H1 (cell line): ENCODE measurements around the gene TPM1. TPM values are rescaled to one million over a fixed set of nuclear protein-coding genes. Genes with fewer than 3 reads are reported as not detected.

Source experiments
- CTCF ChIA-PET: fragments of 300-600 bp; sonication (Branson Sonifier 250); formaldehyde crosslinking; loops from one replicate; lab custom pipeline; 2021; ENCODE audit not compliant: partially characterized antibody; lab: Charles Lee
- POLR2A ChIA-PET: fragments of 300-600 bp; sonication (Branson Sonifier 250); formaldehyde crosslinking; loops from one replicate; lab custom pipeline; 2021; ENCODE audit warnings: inconsistent platforms; ENCODE audit not compliant: partially characterized antibody; lab: Charles Lee
- DNase-seq, 2 experiments: peaks; one replicate each; pipeline versions ENCODE4 v3.0.0 to v3.0.0-alpha.2; 2010 to 2022; ENCODE audit warnings: low spot score in 2 of 2, low read depth in 1 of 2, mixed read lengths in 1 of 2
- FAIRE-seq: peaks from 2 replicates; lab custom pipeline; 2011; peaks lifted over from hg19 to GRCh38; lab: Jason Lieb, UNC
- H2AFZ ChIP-seq: 2 replicates; pipeline ENCODE4 v1.8.1; 2012; ENCODE audit warnings: low read length, inconsistent platforms
- H2AK5ac ChIP-seq: 2 replicates; pipeline ENCODE4 v1.6.1; 2013; ENCODE audit warnings: low read depth, low read length
- H2BK120ac ChIP-seq: replicated peaks from 2 replicates; pipeline ENCODE3; 2013; ENCODE audit warnings: low read depth, low read length, inconsistent platforms
- H2BK12ac ChIP-seq: 2 replicates; pipeline ENCODE4 v1.6.1; 2013; ENCODE audit warnings: low read depth, low read length
- H2BK15ac ChIP-seq: 2 replicates; pipeline ENCODE4 v1.6.1; 2013; ENCODE audit warnings: low read length
- H2BK20ac ChIP-seq: 2 replicates; pipeline ENCODE4 v1.6.1; 2013; ENCODE audit warnings: low read length
- H2BK5ac ChIP-seq: 2 replicates; pipeline ENCODE4 v1.6.1; 2013; ENCODE audit warnings: low read depth, low read length
- H3K14ac ChIP-seq: 2 replicates; pipeline ENCODE4 v1.6.1; 2013; ENCODE audit warnings: inconsistent platforms; ENCODE audit not compliant: insufficient read length
- H3K18ac ChIP-seq: 2 replicates; pipeline ENCODE4 v1.6.1; 2013; ENCODE audit warnings: low read length; ENCODE audit errors: extremely low read depth
- H3K23ac ChIP-seq: 2 replicates; pipeline ENCODE4 v1.6.1; 2013; ENCODE audit warnings: inconsistent platforms; ENCODE audit not compliant: insufficient read length
- H3K23me2 ChIP-seq: 2 replicates; pipeline ENCODE4 v1.6.1; 2013; ENCODE audit warnings: low read depth, low read length
- H3K27ac ChIP-seq: 2 replicates; pipeline ENCODE4 v1.6.1; 2011; ENCODE audit warnings: low read depth, low read length, inconsistent platforms
- H3K27me3 ChIP-seq, 4 experiments: replicated peaks in 1 of 4; 1 replicate in 1 of 4; 2 replicates in 3 of 4; pipeline versions ENCODE4 v1.6.1 to v1.8.1; 2011 to 2013; ENCODE audit warnings: low read length in 3 of 4, mild to moderate bottlenecking in 3 of 4, inconsistent platforms in 2 of 4, mixed read lengths in 2 of 4, moderate library complexity in 1 of 4; ENCODE audit not compliant: control insufficient read depth in 3 of 4, insufficient read depth in 3 of 4; ENCODE audit errors: extremely low read depth in 1 of 4
- H3K36me3 ChIP-seq, 4 experiments: 2 replicates each; pipeline versions ENCODE4 v1.6.1 to v1.8.1; 2011 to 2013; ENCODE audit warnings: mild to moderate bottlenecking in 4 of 4, low read length in 3 of 4, moderate library complexity in 2 of 4, control low read depth in 1 of 4, inconsistent platforms in 1 of 4; ENCODE audit not compliant: insufficient read depth in 4 of 4, control insufficient read depth in 2 of 4
- H3K4ac ChIP-seq: replicated peaks from 2 replicates; pipeline ENCODE3; 2013; ENCODE audit warnings: low read length, low read depth, mixed read lengths, inconsistent platforms; ENCODE audit not compliant: insufficient read length
- H3K4me1 ChIP-seq, 4 experiments: replicated peaks in 1 of 4; 1 replicate in 1 of 4; 2 replicates in 3 of 4; pipeline versions ENCODE4 v1.6.1 to v1.8.1; 2011 to 2013; ENCODE audit warnings: low read length in 3 of 4, inconsistent platforms in 2 of 4, mixed read lengths in 1 of 4; ENCODE audit not compliant: insufficient read depth in 4 of 4, control insufficient read depth in 3 of 4
- H3K4me2 ChIP-seq, 2 experiments: 2 replicates each; pipeline versions ENCODE4 v1.6.1 to v1.8.1; 2011 to 2013; ENCODE audit warnings: low read depth in 2 of 2, low read length in 2 of 2, control low read depth in 1 of 2, inconsistent platforms in 1 of 2, mild to moderate bottlenecking in 1 of 2; ENCODE audit not compliant: insufficient read depth in 1 of 2
- H3K4me3 ChIP-seq, 4 experiments: fragments of 200-600, 300-600 bp in 1 of 4; sonication (generic), shearing (Covaris generic), sonication (Bioruptor Twin) in 1 of 4; 2 replicates each; pipeline versions ENCODE4 v1.5.1 to v1.8.1; 2011 to 2016; ENCODE audit warnings: low read length in 4 of 4, low read depth in 3 of 4, control low read depth in 2 of 4, inconsistent platforms in 2 of 4, mild to moderate bottlenecking in 2 of 4, mixed read lengths in 1 of 4, moderate library complexity in 1 of 4; ENCODE audit not compliant: insufficient read depth in 2 of 4; ENCODE audit errors: extremely low read depth in 1 of 4
- H3K56ac ChIP-seq: replicated peaks from 2 replicates; pipeline ENCODE3; 2013; ENCODE audit warnings: low read depth, mild to moderate bottlenecking, mixed read lengths, low read length, inconsistent platforms; ENCODE audit not compliant: insufficient read length
- H3K79me1 ChIP-seq: 2 replicates; pipeline ENCODE4 v1.6.1; 2013; ENCODE audit warnings: low read depth, low read length, control low read depth
- H3K79me2 ChIP-seq, 2 experiments: 2 replicates each; pipeline versions ENCODE4 v1.6.1 to v1.8.1; 2012 to 2013; ENCODE audit warnings: low read length in 2 of 2, mild to moderate bottlenecking in 2 of 2, inconsistent platforms in 1 of 2; ENCODE audit not compliant: insufficient read depth in 2 of 2, control insufficient read depth in 1 of 2
- H3K9ac ChIP-seq, 4 experiments: replicated peaks in 1 of 4; 1 replicate in 1 of 4; 2 replicates in 3 of 4; pipeline versions ENCODE4 v1.6.1 to v1.8.1; 2011 to 2013; ENCODE audit warnings: low read depth in 3 of 4, low read length in 3 of 4, control low read depth in 2 of 4, mild to moderate bottlenecking in 2 of 4, moderate library complexity in 2 of 4, inconsistent platforms in 1 of 4; ENCODE audit errors: extremely low read depth in 1 of 4
- H3K9me3 ChIP-seq, 2 experiments: 2 replicates each; pipeline versions ENCODE4 v1.6.1 to v1.8.1; 2012 to 2013; ENCODE audit warnings: mild to moderate bottlenecking in 2 of 2, moderate library complexity in 2 of 2, control low read depth in 1 of 2, inconsistent platforms in 1 of 2, low read depth in 1 of 2, low read length in 1 of 2, mixed read lengths in 1 of 2; ENCODE audit not compliant: insufficient read depth in 2 of 2
- H4K20me1 ChIP-seq, 2 experiments: replicated peaks in 1 of 2; 2 replicates each; pipeline versions ENCODE3 to v1.8.1; 2011 to 2013; ENCODE audit warnings: inconsistent platforms in 2 of 2, low read length in 2 of 2, mild to moderate bottlenecking in 1 of 2; ENCODE audit not compliant: insufficient read depth in 2 of 2, control insufficient read depth in 1 of 2
- H4K5ac ChIP-seq: 2 replicates; pipeline ENCODE4 v1.6.1; 2013; ENCODE audit warnings: low read length, low read depth, mixed read lengths, inconsistent platforms; ENCODE audit not compliant: insufficient read length
- H4K8ac ChIP-seq: 2 replicates; pipeline ENCODE4 v1.8.0; 2013; ENCODE audit warnings: mild to moderate bottlenecking, moderate library complexity, low read length, inconsistent platforms; ENCODE audit not compliant: insufficient read depth; ENCODE audit errors: extremely low read depth
- H4K91ac ChIP-seq: replicated peaks from 2 replicates; pipeline ENCODE3; 2013; ENCODE audit warnings: low read length, mixed read lengths, inconsistent platforms; ENCODE audit not compliant: insufficient read length
- ASH2L ChIP-seq: fragments of 200-600, 300-600 bp; sonication (generic); IDR thresholded peaks from one replicate; pipeline ENCODE4 v1.7.1; 2017; ENCODE audit warnings: low read length
- ATF2 ChIP-seq: IDR thresholded peaks from 2 replicates; pipeline ENCODE4 v1.6.1; 2012; ENCODE audit warnings: low read length, inconsistent platforms
- CBX5 ChIP-seq: fragments of 300-800, 300-1000 bp; sonication (generic); IDR thresholded peaks from 2 replicates; pipeline ENCODE4 v1.7.1; 2016; ENCODE audit warnings: antibody characterized with exemption, low read length, low read depth
- CHD1 ChIP-seq: IDR thresholded peaks from 2 replicates; pipeline ENCODE4 v1.6.1; 2012; ENCODE audit warnings: low read depth, low read length, improper control_type of control experiment
- EGR1 ChIP-seq: IDR thresholded peaks from 2 replicates; pipeline ENCODE4 v1.6.1; 2011; ENCODE audit warnings: low read depth, low read length, borderline replicate concordance
- HDAC2 ChIP-seq, 2 experiments: fragments of 300-600 bp in 1 of 2; sonication (generic) in 1 of 2; IDR thresholded peaks; 2 replicates each; pipeline ENCODE4 v1.6.1; 2011 to 2012; ENCODE audit warnings: low read depth in 2 of 2, low read length in 2 of 2, mild to moderate bottlenecking in 2 of 2, moderate library complexity in 2 of 2, borderline replicate concordance in 1 of 2, inconsistent platforms in 1 of 2
- NANOG ChIP-seq: IDR thresholded peaks from 2 replicates; pipeline ENCODE4 v1.6.1; 2011; ENCODE audit warnings: low read length, low read depth, mild to moderate bottlenecking, inconsistent platforms; ENCODE audit not compliant: insufficient read depth, poor library complexity, severe bottlenecking
- NRF1 ChIP-seq: IDR thresholded peaks from 2 replicates; pipeline ENCODE4 v1.6.1; 2011; ENCODE audit warnings: mild to moderate bottlenecking, low read depth, low read length, improper control_type of control experiment
- POLR2A ChIP-seq, 2 experiments: IDR thresholded peaks; 1 replicate in 1 of 2; 2 replicates in 1 of 2; pipeline ENCODE4 v1.6.1; 2011; ENCODE audit warnings: low read depth in 2 of 2, low read length in 2 of 2, mild to moderate bottlenecking in 2 of 2; ENCODE audit errors: control extremely low read depth in 1 of 2
- SP1 ChIP-seq: IDR thresholded peaks from 2 replicates; pipeline ENCODE4 v1.6.1; 2011; ENCODE audit warnings: low read depth, low read length
- SP2 ChIP-seq: IDR thresholded peaks from 2 replicates; pipeline ENCODE4 v1.6.1; 2012; ENCODE audit warnings: mild to moderate bottlenecking, low read length, inconsistent platforms
- ZNF274 ChIP-seq: IDR thresholded peaks from 2 replicates; pipeline ENCODE4 v1.7.0; 2012; ENCODE audit warnings: low read length, borderline replicate concordance; ENCODE audit errors: extremely low read depth
- WGBS, 2 experiments: shearing (Covaris generic) in 1 of 2; methylation state at CpG; one replicate each; pipeline versions ENCODE4 v1.1.6 to v1.1.7; 2013 to 2015; ENCODE audit warnings: low lambda C conversion rate in 2 of 2, mixed read lengths in 2 of 2, inconsistent platforms in 1 of 2, low coverage in 1 of 2, missing lambda C conversion rate in 1 of 2; ENCODE audit not compliant: insufficient replicate concordance in 2 of 2, insufficient coverage in 1 of 2, insufficient read length in 1 of 2; ENCODE audit errors: extremely low coverage in 1 of 2, missing lambda C conversion rate in 1 of 2; 5-methylcytosine and 5-hydroxymethylcytosine counted together
- polyA plus RNA-seq, 7 experiments: library from polyadenylated mRNA; depleted of rRNA in 3 of 7; stranded (reverse) in 5 of 7; unstranded in 2 of 7; fragments of >200 nt in 5 of 7; fragments of 200-250 nt in 2 of 7; gene quantifications; 1 replicate in 5 of 7; 2 replicates in 1 of 7; 4 replicates in 1 of 7; pipeline versions ENCODE4 v1.2.1 to v1.2.3, GENCODE V29; 2011 to 2013; ENCODE audit warnings: missing spikeins in 2 of 7, mixed read lengths in 2 of 7
- total RNA-seq: library from RNA; stranded (reverse); fragmentation: NEBNext Ultra II Directional; extraction: Animal tissue kit (Norgen Biotek cat#: 25700); gene quantifications from 2 replicates; pipeline ENCODE4 v1.2.1, GENCODE V29; 2021

TPM1 gene
- total and polyA plus RNA-seq, 2 of the 8 experiments (the other 6 are each of a cell fraction or from before 2014, with no cell fraction given): 258 to 579 TPM

- Histone ChIP-seq H2AK5ac (no peak overlapping the region), H2AFZ (no peak overlapping the region), H4K20me1 (no peaks in the 10 kb centered on the region), H3K36me3 (no peaks in the 10 kb centered on the region), H3K79me1 (no peaks in the 10 kb centered on the region), H3K79me2 (no peaks in the 10 kb centered on the region), H2BK120ac (no peak overlapping the region), H2BK5ac (no peak overlapping the region), H3K14ac (peak overlapping the region; percentile 96), H3K27me3 (no peaks in the 10 kb centered on the region), H3K18ac (no peak overlapping the region), H3K27ac (no peak overlapping the region), H3K56ac (no peak overlapping the region), H3K4me1 (no peaks in the 10 kb centered on the region), H3K23ac (no peak overlapping the region), H3K4ac (no peak overlapping the region), H4K91ac (no peak overlapping the region), H3K23me2 (no peaks in the 10 kb centered on the region)
- ChIA-PET POLR2A (interaction anchor here (0.9 to 1.8 kb wide), 3 partner anchors 19 to 126 kb away, joined by 3 to 5 read pairs (median 3); partner anchors contain the start of gene TPM1), CTCF (interaction anchor here (0.6 to 4.5 kb wide), 5 partner anchors 12 to 270 kb away, joined by 3 to 24 read pairs (median 3); no protein-coding TSS in a partner anchor)
- TF ChIP-seq ZNF274 (no peak), ATF2 (no peak), SP1 (no peak), HDAC2 (IDR thresholded peaks at IDR 0.05; ENCODE audit: borderline replicate concordance in 1 of 2, low read depth in 2 of 2, low read length in 2 of 2) (no peak), CBX5 (no peak), CHD1 (no peak), NANOG (no peak), SP2 (no peak), POLR2A (IDR thresholded peaks at IDR 0.05; ENCODE audit: control extremely low read depth in 1 of 2, low read depth in 2 of 2, low read length in 2 of 2) (no peak), NRF1 (no peak), ASH2L (no peak), EGR1 (no peak)
- TF ChIP-seq, all 59 proteins: peak for 0
- Histone ChIP-seq H4K5ac (no peak overlapping the region), H3K4me2 (no peak overlapping the region), H2BK12ac (no peak overlapping the region), H3K4me3 (no peak overlapping the region), H2BK15ac (no peak overlapping the region), H4K8ac (no peak overlapping the region), H3K9ac (no peak overlapping the region), H2BK20ac (no peak overlapping the region), H3K9me3 (no peaks in the 10 kb centered on the region)
- DNase-seq (no peak), FAIRE-seq (no peak)
- WGBS, 2 experiments: 76% methylated on average over 3 of the region's 3 CpGs; no CpG with 5 or more reads in 1 of the 2 experiments
Measured at GRCh38 chr15:63000706-63001105, 41.8 kb upstream of the TPM1 start.
